SKM-1 treated with dmso at 0.1 percent for 144 hours (cell line): Measurements from ENCODE around the gene DDX49.

ENCODE experiments used
- DNase-seq: peaks from one replicate; lab custom pipeline; 2025; ENCODE audit not compliant: unreplicated experiment; lab: John Stamatoyannopoulos, UW

Gene DDX49

DNA sequence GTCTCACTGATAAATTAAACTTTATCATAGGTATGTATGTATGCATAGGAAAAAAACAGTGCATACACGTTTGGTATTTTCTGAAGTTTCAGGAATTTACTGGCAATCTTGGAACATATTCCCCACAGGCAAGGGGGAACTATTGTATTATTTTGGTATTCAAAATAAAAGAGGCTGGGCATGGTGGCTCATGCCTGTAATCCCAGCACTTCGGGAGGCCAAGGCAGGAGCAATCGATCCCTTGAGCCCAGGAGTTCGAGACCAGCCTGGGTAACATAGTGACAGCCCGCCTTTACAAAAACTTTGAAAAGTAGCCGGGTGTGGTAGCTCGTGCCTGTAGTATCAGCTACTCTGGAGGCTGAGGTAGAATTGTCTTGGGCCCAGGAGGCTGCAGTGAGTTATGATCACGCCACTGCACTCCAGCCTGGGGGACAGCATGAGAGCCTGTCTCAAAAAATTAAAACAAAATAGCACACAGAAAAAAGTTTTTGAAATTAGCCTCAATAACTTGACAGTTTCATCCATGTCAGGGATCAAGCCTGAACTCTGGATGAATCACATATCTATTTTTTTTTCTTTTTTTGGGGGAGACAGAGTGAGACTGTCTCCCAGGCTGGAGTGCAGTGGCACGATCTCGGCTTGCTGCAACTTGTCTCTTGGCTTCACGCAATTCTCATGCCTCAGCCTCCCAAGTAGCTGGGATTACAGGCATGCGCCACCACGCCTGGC is 50.6 kb downstream of the DDX49 start:
- no peak for DNase-seq

DNA sequence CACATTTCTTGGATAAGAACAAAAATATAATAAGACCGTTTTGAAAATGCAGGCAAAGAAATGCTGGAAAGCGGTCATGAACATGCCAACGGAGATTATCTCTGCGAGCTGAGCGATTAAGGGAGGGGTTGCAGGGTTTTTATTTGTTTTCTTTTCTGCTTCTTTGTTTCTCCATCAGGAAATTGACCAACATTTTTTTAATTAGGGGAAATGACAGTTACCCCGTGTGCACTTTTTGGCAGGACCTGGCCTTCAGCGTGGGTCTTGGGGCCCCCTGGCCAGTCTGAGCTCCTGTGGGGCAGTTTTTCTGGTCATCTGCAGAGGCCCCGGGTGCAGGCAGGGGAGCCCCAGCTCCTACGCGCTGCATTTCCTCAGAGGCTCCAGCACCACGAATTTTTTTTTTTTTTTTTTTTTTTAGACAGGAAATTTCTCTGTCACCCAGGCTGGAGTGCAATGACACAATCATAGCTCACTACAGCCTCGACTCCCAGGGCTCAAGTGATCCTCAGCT is 52.8 kb downstream of the DDX49 start:
- peak; percentile 75 for DNase-seq

DNA sequence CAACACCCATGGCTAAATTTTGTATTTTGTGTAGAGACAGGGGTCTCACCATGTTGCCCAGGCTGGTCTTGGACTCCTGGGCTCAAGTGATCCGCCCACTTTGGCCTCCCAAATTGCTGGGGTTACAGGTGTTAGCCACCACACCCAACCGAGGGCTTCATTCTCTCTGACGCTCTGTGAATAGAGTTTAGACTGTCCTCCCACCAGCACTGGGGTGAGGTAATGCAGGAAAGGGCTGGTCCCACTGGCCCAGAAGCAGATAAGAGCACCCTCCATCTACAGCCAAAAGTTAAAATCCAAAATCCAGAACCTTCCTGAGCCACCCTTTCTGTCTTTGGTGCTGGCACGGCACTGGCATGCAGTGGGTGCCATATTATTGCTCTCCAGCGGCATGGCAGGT is 53.3 kb downstream of the DDX49 start:
- no peak for DNase-seq

DNA sequence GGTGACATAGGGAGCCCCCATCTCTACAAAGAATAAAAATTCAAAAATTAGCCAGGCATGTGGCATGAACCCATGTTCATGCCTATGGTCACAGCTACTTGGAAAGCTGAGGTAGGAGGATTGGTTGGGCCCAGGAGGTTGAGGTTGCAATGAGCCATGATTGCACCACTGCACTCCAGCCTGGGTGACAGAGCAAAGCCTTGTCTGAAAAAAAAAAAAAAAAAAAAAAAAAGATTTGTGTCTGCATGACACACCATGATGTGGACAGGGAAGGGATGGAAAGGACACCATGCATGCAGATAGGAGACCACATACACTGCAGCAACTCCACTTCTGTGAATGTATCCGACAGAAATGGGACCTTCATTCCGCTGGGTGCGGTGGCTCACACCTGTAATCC is 55.5 kb downstream of the DDX49 start:
- peak; percentile 11 for DNase-seq

DNA sequence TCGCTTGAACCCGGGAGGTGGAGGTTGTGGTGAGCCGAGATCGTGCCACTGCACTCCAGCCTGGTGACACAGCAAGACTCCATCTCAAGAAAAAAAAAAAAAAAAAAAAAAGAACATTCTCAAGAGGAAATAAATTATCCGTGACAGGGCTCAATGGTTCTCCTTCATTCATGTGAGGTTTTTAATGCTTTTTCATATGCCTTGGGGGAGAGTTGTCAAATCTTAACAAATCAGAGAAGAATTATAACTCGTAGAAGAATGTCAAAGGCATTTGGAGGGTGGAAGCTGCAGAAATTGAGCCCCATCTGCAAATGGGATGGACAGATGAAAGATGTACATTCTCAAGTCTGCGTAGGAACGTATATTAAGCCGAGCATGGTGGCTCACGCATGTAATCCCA is 56.4 kb downstream of the DDX49 start:
- no peak for DNase-seq
